NK-92 (cell line): ENCODE measurements around the gene NHSL2.
"Not testable (repeated sequence)": the region's sequence is repeated elsewhere in the genome, so short reads cannot be mapped to it uniquely, and the experiment has no call there.

Experiments
- DNase-seq: peaks from one replicate; lab custom pipeline; 2025; ENCODE audit not compliant: unreplicated experiment; lab: John Stamatoyannopoulos, UW

NHSL2 gene

GRCh38 chrX:72165551-72165950 lies 254.9 kb downstream of the NHSL2 start:
- no peak for DNase-seq

- DNase-seq, result no peak
These were observed 258.5 kb downstream of the NHSL2 start for GRCh38 chrX:72169008-72169728.

- not testable (repeated sequence) for DNase-seq
These were observed 265.6 kb downstream of the NHSL2 start for GRCh38 chrX:72176289-72176688.

- no peak for DNase-seq
These were observed 266.3 kb downstream of the NHSL2 start for GRCh38 chrX:72176981-72177380.

GRCh38 chrX:72180539-72180938 lies 269.9 kb downstream of the NHSL2 start:
- no peak for DNase-seq

- peak; percentile 16 for DNase-seq
These were observed 270.8 kb downstream of the NHSL2 start, which contains the start of gene PIN4 for GRCh38 chrX:72181178-72182125. TSS of gene PIN4 (plus strand) at chrX:72181757. CDS start at chrX:72181786, 29 bp downstream.

- no peak for DNase-seq
These were observed 272.3 kb downstream of the NHSL2 start for GRCh38 chrX:72182924-72183323.

GRCh38 chrX:72201836-72202536 lies 291.3 kb downstream of the NHSL2 start:
- no peak for DNase-seq
